Activated T-cell treated with anti-CD3 and anti-CD28 coated beads, Interleukin-2, amount 50 U/mL, for 4 hours (primary cell): Measurements from ENCODE around the gene OTOR. TPM values are rescaled to one million over a fixed set of nuclear protein-coding genes. Genes with fewer than 3 reads are reported as not detected.

Experiments used
- ATAC-seq, 2 donors: fragments of 200-7000 bp; cut with Tn5 transposase; one replicate each; pipeline ENCODE4 v1.10.0; 2021
- DNase-seq: peaks from one replicate; pipeline ENCODE4 v3.0.0-alpha.2; 2020
- H3K27me3 Mint-ChIP-seq: one replicate; pipeline ENCODE4 v1.8.0; 2021; ENCODE audit warnings: low read depth, mixed read lengths
- H3K36me3 Mint-ChIP-seq: one replicate; pipeline ENCODE4 v1.8.0; 2022; ENCODE audit warnings: mixed read lengths; ENCODE audit not compliant: insufficient read depth
- H3K4me1 Mint-ChIP-seq: one replicate; pipeline ENCODE4 v1.8.0; 2021; ENCODE audit warnings: low read depth, mixed read lengths
- H3K4me3 Mint-ChIP-seq: one replicate; pipeline ENCODE4 v1.8.0; 2021; ENCODE audit warnings: mild to moderate bottlenecking, moderate library complexity, mixed read lengths
- H3K9me3 Mint-ChIP-seq: one replicate; pipeline ENCODE4 v1.8.0; 2021; ENCODE audit warnings: mixed read lengths
- total RNA-seq, 3 donors: library from RNA; stranded (reverse); gene quantifications; one replicate each; pipeline ENCODE4 v1.2.1, GENCODE V29; 2021

The OTOR gene
- total RNA-seq, 3 donors from 2014 or later: not detected

GRCh38 chr20:16761305-16761829 lies 13.2 kb downstream of the OTOR start:
- Mint-ChIP-seq H3K4me3 (no peak overlapping the region), H3K36me3 (no peaks in the 10 kb centered on the region), H3K4me1 (no peaks in the 10 kb centered on the region), H3K9me3 (no peaks in the 10 kb centered on the region), H3K27me3 (peaks cover 8% of the 10 kb centered on the region)
- ATAC-seq (peak; percentile 54 to 62), DNase-seq (peak; percentile 24)

- Mint-ChIP-seq H3K36me3 (no peaks in the 10 kb centered on the region), H3K4me3 (no peak overlapping the region), H3K9me3 (no peaks in the 10 kb centered on the region), H3K4me1 (no peaks in the 10 kb centered on the region), H3K27me3 (peaks cover 12% of the 10 kb centered on the region)
- DNase-seq (no peak), ATAC-seq (no peak)
These were observed 16.4 kb downstream of the OTOR start for GRCh38 chr20:16764560-16764959.

DNA sequence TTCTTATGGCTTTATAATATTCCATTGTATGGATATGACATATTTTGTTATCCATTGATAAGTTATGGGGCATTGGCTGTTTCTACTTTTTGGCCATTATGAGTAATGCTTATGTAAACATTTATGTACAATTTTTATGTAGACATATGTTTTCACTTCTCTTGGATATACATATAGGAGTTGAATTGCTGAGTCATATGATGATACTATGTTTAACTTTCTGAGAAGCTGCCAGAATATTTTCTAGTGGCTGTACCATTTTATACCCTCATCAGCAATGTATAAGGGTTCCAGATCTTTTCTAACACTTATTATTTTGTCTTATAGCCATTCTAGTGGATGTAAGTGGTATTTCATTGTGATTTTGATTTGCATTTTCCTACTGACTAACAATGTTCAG lies 23.1 kb downstream of the OTOR start:
- Mint-ChIP-seq H3K4me1 (no peaks in the 10 kb centered on the region), H3K36me3 (no peaks in the 10 kb centered on the region), H3K4me3 (no peak overlapping the region), H3K9me3 (peaks cover 10% of the 10 kb centered on the region), H3K27me3 (peaks cover 9% of the 10 kb centered on the region)
- no peak for ATAC-seq
- no peak for DNase-seq

DNA sequence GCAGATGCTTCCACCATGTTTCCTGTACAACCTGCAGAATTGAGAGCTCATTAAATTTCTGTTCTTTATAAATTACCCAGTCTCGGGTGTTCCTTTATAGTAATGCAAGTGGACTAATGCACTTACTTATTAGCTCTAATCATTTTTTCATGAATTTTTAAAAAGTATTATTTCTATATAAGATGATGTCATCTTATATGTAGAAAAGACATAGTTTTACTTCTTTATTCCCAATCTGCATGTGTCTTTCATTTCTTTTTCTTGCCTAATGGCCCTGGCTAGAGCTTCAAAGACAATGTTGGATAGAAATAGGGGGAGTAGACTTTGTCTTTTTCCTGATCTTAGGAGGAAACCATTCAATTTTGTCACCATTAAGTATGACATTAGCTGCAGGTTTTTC lies 27.8 kb downstream of the OTOR start:
- Mint-ChIP-seq H3K9me3 (peaks cover 14% of the 10 kb centered on the region), H3K27me3 (peaks cover 11% of the 10 kb centered on the region)

DNA sequence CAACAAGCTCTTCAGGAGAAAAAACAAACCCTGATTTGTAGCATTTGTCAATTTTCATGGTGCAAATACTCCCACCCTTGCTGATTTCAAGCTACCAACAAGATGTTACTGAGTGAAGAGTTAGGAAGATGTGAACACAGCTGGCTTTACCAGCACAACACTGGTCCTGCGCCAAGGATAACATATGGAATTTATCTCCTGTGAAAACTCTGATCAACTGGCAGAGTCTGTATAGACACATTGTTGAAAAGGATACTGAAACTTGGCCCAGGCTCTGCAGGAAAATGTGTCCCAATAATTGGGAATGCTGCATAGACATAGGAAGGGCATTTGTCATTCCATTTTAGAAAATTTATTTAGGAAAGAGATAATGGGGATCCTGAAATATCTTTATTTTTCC lies 29.0 kb downstream of the OTOR start:
- Mint-ChIP-seq H3K9me3 (peaks cover 15% of the 10 kb centered on the region), H3K27me3 (peaks cover 11% of the 10 kb centered on the region), H3K4me1 (no peaks in the 10 kb centered on the region), H3K36me3 (no peaks in the 10 kb centered on the region), H3K4me3 (no peak overlapping the region)
- ATAC-seq: no peak
- no peak for DNase-seq

More for the DNA sequence above, 27.8 kb downstream of the OTOR start:
- Mint-ChIP-seq H3K4me3 (no peak overlapping the region), H3K36me3 (no peaks in the 10 kb centered on the region), H3K4me1 (no peaks in the 10 kb centered on the region)
- DNase-seq: no peak
- no peak for ATAC-seq

- H3K4me3 Mint-ChIP-seq: no peak overlapping the region
- H3K36me3 Mint-ChIP-seq: no peaks in the 10 kb centered on the region
- ATAC-seq: no peak
- peaks cover 21% of the 10 kb centered on the region for H3K9me3 Mint-ChIP-seq
- no peak for DNase-seq
- no peaks in the 10 kb centered on the region for H3K4me1 Mint-ChIP-seq
- peaks cover 11% of the 10 kb centered on the region for H3K27me3 Mint-ChIP-seq
These were observed 30.0 kb downstream of the OTOR start for GRCh38 chr20:16778159-16778558.

- DNase-seq: no peak
- H3K36me3 Mint-ChIP-seq: no peaks in the 10 kb centered on the region
- H3K9me3 Mint-ChIP-seq: peaks cover 14% of the 10 kb centered on the region
- no peak for ATAC-seq
- H3K27me3 Mint-ChIP-seq: peaks cover 15% of the 10 kb centered on the region
- no peak overlapping the region for H3K4me3 Mint-ChIP-seq
- no peaks in the 10 kb centered on the region for H3K4me1 Mint-ChIP-seq
These were observed 33.3 kb downstream of the OTOR start for GRCh38 chr20:16781496-16781895.

DNA sequence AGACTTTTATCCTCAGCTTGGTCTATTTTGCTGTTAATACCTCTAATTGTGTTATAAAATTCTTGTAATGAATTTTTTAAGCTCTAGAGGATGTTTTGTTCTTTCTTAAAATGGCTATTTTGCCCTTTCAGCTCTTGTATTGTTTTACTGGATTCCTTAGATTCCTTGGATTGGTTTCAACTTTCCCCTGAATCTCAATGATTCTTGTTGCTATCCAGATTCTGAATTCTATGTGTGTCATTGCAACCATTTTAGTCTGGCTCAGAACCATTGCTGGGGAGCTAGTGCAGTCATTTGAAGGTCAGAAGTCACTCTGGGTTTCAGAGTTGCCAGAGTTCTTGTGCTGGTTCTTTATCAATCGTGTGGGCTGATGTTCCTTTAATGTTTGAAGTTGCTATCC lies 37.1 kb downstream of the OTOR start:
- no peak overlapping the region for H3K4me3 Mint-ChIP-seq
- no peaks in the 10 kb centered on the region for H3K36me3 Mint-ChIP-seq
- DNase-seq (no peak), ATAC-seq (no peak)
- H3K4me1 Mint-ChIP-seq: no peaks in the 10 kb centered on the region
- H3K27me3 Mint-ChIP-seq: peaks cover 17% of the 10 kb centered on the region
- peaks cover 13% of the 10 kb centered on the region for H3K9me3 Mint-ChIP-seq

Other genes with a start within 250 kb of the OTOR start
- 1 to 10 TPM; 3.7 to 6.4 (median 4.8) TPM for gene KIF16B, start 174.9 kb upstream of the OTOR start, total RNA-seq
- gene SNRPB2, start 18.3 kb upstream of the OTOR start, total RNA-seq: 100 to 1,000 TPM; 147 to 166 (median 158) TPM